H9 (cell line): ENCODE data around the gene ASIC3. TPM values are rescaled to one million over a fixed set of nuclear protein-coding genes. Genes with fewer than 3 reads are reported as not detected.

Experiments used
- DNase-seq: peaks from one replicate; pipeline ENCODE4 v3.0.0-alpha.2; 2017
- H2AFZ ChIP-seq: one replicate; pipeline ENCODE4 v1.6.1; 2013; ENCODE audit warnings: mild to moderate bottlenecking, low read length, control low read depth, moderate library complexity
- H2AK5ac ChIP-seq: 2 replicates; pipeline ENCODE4 v1.6.1; 2013; ENCODE audit warnings: low read length, control low read depth, mixed read lengths; ENCODE audit not compliant: insufficient read length
- H2BK120ac ChIP-seq: one replicate; pipeline ENCODE4 v1.6.1; 2013; ENCODE audit warnings: low read depth, mild to moderate bottlenecking, low read length, control low read depth, inconsistent platforms; ENCODE audit not compliant: poor library complexity, severe bottlenecking
- H2BK12ac ChIP-seq: 2 replicates; pipeline ENCODE4 v1.6.1; 2013; ENCODE audit warnings: low read length, control low read depth, mixed read lengths, low read depth; ENCODE audit not compliant: insufficient read length
- H2BK15ac ChIP-seq: 2 replicates; pipeline ENCODE4 v1.6.1; 2013; ENCODE audit warnings: low read depth, low read length, control low read depth
- H2BK20ac ChIP-seq: one replicate; pipeline ENCODE4 v1.6.1; 2013; ENCODE audit warnings: low read depth, mild to moderate bottlenecking, low read length, control low read depth, inconsistent platforms; ENCODE audit not compliant: poor library complexity, severe bottlenecking
- H2BK5ac ChIP-seq: 2 replicates; pipeline ENCODE4 v1.6.1; 2013; ENCODE audit warnings: low read length, control low read depth, mixed read lengths; ENCODE audit not compliant: insufficient read length
- H3K14ac ChIP-seq: 2 replicates; pipeline ENCODE4 v1.6.1; 2013; ENCODE audit warnings: low read length, control low read depth; ENCODE audit not compliant: insufficient read depth
- H3K18ac ChIP-seq: 2 replicates; pipeline ENCODE4 v1.6.1; 2013; ENCODE audit warnings: low read depth, mild to moderate bottlenecking, mixed read lengths, low read length, control low read depth; ENCODE audit not compliant: insufficient read length
- H3K23ac ChIP-seq: 2 replicates; pipeline ENCODE4 v1.6.1; 2013; ENCODE audit warnings: low read length, control low read depth, mixed read lengths, low read depth; ENCODE audit not compliant: insufficient read length
- H3K23me2 ChIP-seq: 2 replicates; pipeline ENCODE4 v1.6.1; 2013; ENCODE audit warnings: low read depth, mild to moderate bottlenecking, mixed read lengths, low read length, control low read depth; ENCODE audit not compliant: insufficient read length, poor library complexity, severe bottlenecking
- H3K27ac ChIP-seq: 2 replicates; pipeline ENCODE4 v1.5.1; 2013; ENCODE audit warnings: low read length, control low read depth, mixed read lengths, low read depth; ENCODE audit not compliant: insufficient read length
- H3K27me3 ChIP-seq: 2 replicates; pipeline ENCODE4 v1.6.1; 2013; ENCODE audit warnings: low read length, control low read depth, inconsistent platforms; ENCODE audit not compliant: insufficient read depth
- H3K4ac ChIP-seq: 2 replicates; pipeline ENCODE4 v1.6.1; 2013; ENCODE audit warnings: low read depth, mild to moderate bottlenecking, control low read depth, inconsistent platforms, low read length, moderate library complexity
- H3K4me1 ChIP-seq: 2 replicates; pipeline ENCODE4 v1.6.1; 2013; ENCODE audit warnings: low read length, control low read depth, inconsistent platforms; ENCODE audit not compliant: insufficient read depth
- H3K4me2 ChIP-seq: 2 replicates; pipeline ENCODE4 v1.6.1; 2013; ENCODE audit warnings: low read length, control low read depth, mixed read lengths; ENCODE audit not compliant: insufficient read length, insufficient read depth
- H3K56ac ChIP-seq: 2 replicates; pipeline ENCODE4 v1.6.1; 2013; ENCODE audit warnings: low read depth, mild to moderate bottlenecking, mixed read lengths, low read length, control low read depth; ENCODE audit not compliant: insufficient read length
- H3K79me1 ChIP-seq: 2 replicates; pipeline ENCODE4 v1.6.1; 2013; ENCODE audit warnings: low read depth, mild to moderate bottlenecking, moderate library complexity, low read length, control low read depth, inconsistent platforms; ENCODE audit not compliant: insufficient read depth, poor library complexity, severe bottlenecking
- H3K79me2 ChIP-seq: 2 replicates; pipeline ENCODE4 v1.6.1; 2013; ENCODE audit warnings: low read length, control low read depth, inconsistent platforms; ENCODE audit not compliant: insufficient read depth
- H3K9ac ChIP-seq: 2 replicates; pipeline ENCODE4 v1.6.1; 2013; ENCODE audit warnings: low read length, control low read depth, mixed read lengths; ENCODE audit not compliant: insufficient read length; ENCODE audit errors: extremely low read depth
- H3K9me3 ChIP-seq: one replicate; pipeline ENCODE4 v1.6.1; 2013; ENCODE audit warnings: low read depth, low read length, inconsistent platforms; ENCODE audit not compliant: control insufficient read depth
- H3T11ph ChIP-seq: one replicate; pipeline ENCODE4 v1.6.1; 2013; ENCODE audit warnings: mild to moderate bottlenecking, low read length, control low read depth, inconsistent platforms
- H4K20me1 ChIP-seq: one replicate; pipeline ENCODE4 v1.6.1; 2013; ENCODE audit not compliant: control insufficient read depth, insufficient read length, insufficient read depth
- H4K5ac ChIP-seq: 2 replicates; pipeline ENCODE4 v1.6.1; 2013; ENCODE audit warnings: low read depth, mild to moderate bottlenecking, mixed read lengths, low read length, control low read depth; ENCODE audit not compliant: insufficient read length
- H4K8ac ChIP-seq: replicated peaks from 2 replicates; pipeline ENCODE4 v1.6.1; 2013; ENCODE audit warnings: low read length, control low read depth, mixed read lengths, low read depth; ENCODE audit not compliant: insufficient read length
- H4K91ac ChIP-seq: 2 replicates; pipeline ENCODE4 v1.6.1; 2013; ENCODE audit warnings: low read depth, mild to moderate bottlenecking, moderate library complexity, mixed read lengths, low read length, control low read depth; ENCODE audit not compliant: insufficient read length
- H3K27ac Mint-ChIP-seq, 3 experiments: 2 replicates in 2 of 3; 3 replicates in 1 of 3; pipeline ENCODE4 v1.8.0; 2020 to 2021; ENCODE audit warnings: mixed read lengths in 3 of 3, mild to moderate bottlenecking in 1 of 3, moderate library complexity in 1 of 3
- H3K27me3 Mint-ChIP-seq: 2 replicates; pipeline ENCODE4 v1.8.0; 2021; ENCODE audit warnings: low read depth, mild to moderate bottlenecking, moderate library complexity, mixed read lengths
- H3K36me3 Mint-ChIP-seq, 3 experiments: 2 replicates in 2 of 3; 3 replicates in 1 of 3; pipeline ENCODE4 v1.8.0; 2020 to 2021; ENCODE audit warnings: low read depth in 3 of 3, mixed read lengths in 3 of 3; ENCODE audit not compliant: insufficient read depth in 1 of 3
- H3K4me1 Mint-ChIP-seq, 2 experiments: 2 replicates each; pipeline ENCODE4 v1.8.0; 2020; ENCODE audit warnings: mixed read lengths in 2 of 2
- H3K4me3 Mint-ChIP-seq, 2 experiments: 2 replicates in 1 of 2; 3 replicates in 1 of 2; pipeline ENCODE4 v1.8.0; 2020 to 2021; ENCODE audit warnings: mild to moderate bottlenecking in 2 of 2, mixed read lengths in 2 of 2, moderate library complexity in 1 of 2
- H3K9me3 Mint-ChIP-seq, 2 experiments: 2 replicates in 1 of 2; 3 replicates in 1 of 2; pipeline ENCODE4 v1.8.0; 2020; ENCODE audit warnings: mild to moderate bottlenecking in 2 of 2, mixed read lengths in 2 of 2, moderate library complexity in 1 of 2
- WGBS: extraction: QIAGEN DNeasy Blood & Tissue Kit; methylation state at CpG from one replicate; pipeline ENCODE4 v1.1.7; 2013; ENCODE audit warnings: missing lambda C conversion rate, low lambda C conversion rate, mixed read lengths; ENCODE audit not compliant: insufficient read length; ENCODE audit errors: extremely low coverage; 5-methylcytosine and 5-hydroxymethylcytosine counted together
- total RNA-seq: library from RNA; stranded (reverse); gene quantifications from 2 replicates; pipeline ENCODE4 v1.2.1, GENCODE V29; 2021
- TF ChIP-seq, protein P1 (sequence below): fragments of 200-600 bp; sonication (generic); conservative IDR thresholded peaks from 3 replicates; pipeline ENCODE4 v1.8.0; 2021; ENCODE audit warnings: antibody characterized with exemption, mild to moderate bottlenecking

ASIC3 gene
- total RNA-seq, 1 experiment from 2014 or later, result 1.7 TPM

GRCh38 chr7:151085329-151085690 lies 37.0 kb downstream of the ASIC3 start:
- Histone ChIP-seq H2AFZ (no peak overlapping the region), H3K23me2 (peaks cover 20% of the 10 kb centered on the region), H3K4me1 (peaks cover 2% of the 10 kb centered on the region; the same call in 1 of the 2 replicates), H2BK5ac (no peak overlapping the region), H4K5ac (no peak overlapping the region), H3K9me3 (no peaks in the 10 kb centered on the region), H4K8ac (no peak overlapping the region), H3K4me2 (peak overlapping the region; percentile 64), H2BK120ac (no peak overlapping the region), H2BK12ac (no peak overlapping the region), H4K20me1 (no peaks in the 10 kb centered on the region), H3T11ph (no peak overlapping the region), H3K4ac (no peak overlapping the region), H4K91ac (no peak overlapping the region), H3K23ac (no peak overlapping the region), H3K27me3 (no peaks in the 10 kb centered on the region; the same call in 1 of the 2 replicates), H3K9ac (no peak overlapping the region), H3K79me1 (peaks cover 4% of the 10 kb centered on the region), H3K18ac (no peak overlapping the region), H2BK15ac (no peak overlapping the region), H3K79me2 (peaks cover 2% of the 10 kb centered on the region; the same call in 1 of the 2 replicates), H2BK20ac (no peak overlapping the region), H3K14ac (no peak overlapping the region), H2AK5ac (no peak overlapping the region), H3K27ac (no peak overlapping the region), H3K56ac (no peak overlapping the region)
- WGBS, result no CpG with 5 or more reads among the region's 5 CpGs
- Mint-ChIP-seq H3K36me3 (peaks cover 0 to 9% (median 2%) of the 10 kb centered on the region in 3 experiments; a peak in 4 of 7 replicates), H3K27me3 (peaks cover 15% of the 10 kb centered on the region), H3K27ac (peak overlapping the region in 2 of 3 experiments; percentile 48 to 63; a peak in 3 of 7 replicates), H3K4me3 (peak overlapping the region; percentile 77 to 88), H3K9me3 (no peaks in the 10 kb centered on the region; a peak in 1 of 5 replicates), H3K4me1 (peaks cover 35 to 43% of the 10 kb centered on the region in 2 experiments)
- TF ChIP-seq, protein P1, sequence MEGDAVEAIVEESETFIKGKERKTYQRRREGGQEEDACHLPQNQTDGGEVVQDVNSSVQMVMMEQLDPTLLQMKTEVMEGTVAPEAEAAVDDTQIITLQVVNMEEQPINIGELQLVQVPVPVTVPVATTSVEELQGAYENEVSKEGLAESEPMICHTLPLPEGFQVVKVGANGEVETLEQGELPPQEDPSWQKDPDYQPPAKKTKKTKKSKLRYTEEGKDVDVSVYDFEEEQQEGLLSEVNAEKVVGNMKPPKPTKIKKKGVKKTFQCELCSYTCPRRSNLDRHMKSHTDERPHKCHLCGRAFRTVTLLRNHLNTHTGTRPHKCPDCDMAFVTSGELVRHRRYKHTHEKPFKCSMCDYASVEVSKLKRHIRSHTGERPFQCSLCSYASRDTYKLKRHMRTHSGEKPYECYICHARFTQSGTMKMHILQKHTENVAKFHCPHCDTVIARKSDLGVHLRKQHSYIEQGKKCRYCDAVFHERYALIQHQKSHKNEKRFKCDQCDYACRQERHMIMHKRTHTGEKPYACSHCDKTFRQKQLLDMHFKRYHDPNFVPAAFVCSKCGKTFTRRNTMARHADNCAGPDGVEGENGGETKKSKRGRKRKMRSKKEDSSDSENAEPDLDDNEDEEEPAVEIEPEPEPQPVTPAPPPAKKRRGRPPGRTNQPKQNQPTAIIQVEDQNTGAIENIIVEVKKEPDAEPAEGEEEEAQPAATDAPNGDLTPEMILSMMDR, result no peak
- DNase-seq, result no peak
